Hepatocyte (in vitro differentiated cells): Measurements from ENCODE around the gene C1QC. TPM values are rescaled to one million over a fixed set of nuclear protein-coding genes. Genes with fewer than 3 reads are reported as not detected.

Source experiments
- DNase-seq: peaks from one replicate; pipeline ENCODE4 v3.0.0-alpha.2; 2016; ENCODE audit warnings: low spot score
- H2AFZ ChIP-seq: fragments of 200-600 bp; sonication (generic); 2 replicates; pipeline ENCODE4 v1.6.0; 2016; ENCODE audit warnings: antibody characterized with exemption, mild to moderate bottlenecking
- H3K27ac ChIP-seq: fragments of 200-600 bp; sonication (generic); 2 replicates; pipeline ENCODE4 v1.5.1; 2016; ENCODE audit warnings: mild to moderate bottlenecking
- H3K27me3 ChIP-seq: fragments of 200-600 bp; sonication (generic); 2 replicates; pipeline ENCODE4 v1.6.1; 2016
- H3K36me3 ChIP-seq: fragments of 200-600 bp; sonication (generic); replicated peaks from 2 replicates; pipeline ENCODE4 v1.5.1; 2016; ENCODE audit warnings: low read depth; ENCODE audit not compliant: insufficient read depth
- H3K4me1 ChIP-seq: fragments of 200-600 bp; sonication (generic); 2 replicates; pipeline ENCODE4 v1.5.1; 2016; ENCODE audit warnings: mild to moderate bottlenecking, moderate library complexity; ENCODE audit not compliant: insufficient read depth
- H3K4me2 ChIP-seq: fragments of 200-600 bp; sonication (generic); 2 replicates; pipeline ENCODE4 v1.6.0; 2016
- H3K4me3 ChIP-seq: fragments of 200-600 bp; sonication (generic); 2 replicates; pipeline ENCODE4 v1.5.1; 2016; ENCODE audit warnings: mild to moderate bottlenecking
- H3K79me2 ChIP-seq: fragments of 200-600 bp; sonication (generic); 2 replicates; pipeline ENCODE4 v1.6.0; 2017; ENCODE audit warnings: mild to moderate bottlenecking
- H3K9me2 ChIP-seq: fragments of 200-600 bp; sonication (generic); replicated peaks from 2 replicates; pipeline ENCODE4 v1.6.0; 2017; ENCODE audit warnings: mild to moderate bottlenecking; ENCODE audit not compliant: insufficient read depth
- H3K9me3 ChIP-seq: fragments of 200-600 bp; sonication (generic); 2 replicates; pipeline ENCODE4 v1.5.1; 2016; ENCODE audit warnings: low read depth, mild to moderate bottlenecking
- H4K20me1 ChIP-seq: fragments of 200-600 bp; sonication (generic); 2 replicates; pipeline ENCODE4 v1.6.0; 2016; ENCODE audit warnings: mild to moderate bottlenecking; ENCODE audit not compliant: insufficient read depth, poor library complexity, severe bottlenecking
- CTCF ChIP-seq: fragments of 200-600 bp; sonication (generic); IDR thresholded peaks from 2 replicates; pipeline ENCODE4 v1.5.1; 2016; ENCODE audit warnings: antibody characterized with exemption, mild to moderate bottlenecking; ENCODE audit not compliant: poor library complexity
- EZH2 ChIP-seq: fragments of 200-600 bp; sonication (generic); IDR thresholded peaks from 2 replicates; pipeline ENCODE4 v1.6.1; 2016; ENCODE audit warnings: antibody characterized with exemption, mild to moderate bottlenecking, borderline replicate concordance
- EZH2phosphoT487 ChIP-seq: fragments of 200-600 bp; sonication (generic); IDR thresholded peaks from one replicate; pipeline ENCODE4 v1.6.1; 2018; ENCODE audit warnings: antibody characterized with exemption, mild to moderate bottlenecking, low read depth, moderate library complexity; ENCODE audit not compliant: unreplicated experiment, severe bottlenecking
- WGBS: methylation state at CpG from one replicate; pipeline ENCODE4 v1.1.6; 2016; ENCODE audit warnings: low lambda C conversion rate; ENCODE audit errors: missing lambda C conversion rate; 5-methylcytosine and 5-hydroxymethylcytosine counted together
- polyA plus RNA-seq: library from polyadenylated mRNA; unstranded; fragments of >200 nt; fragmentation: Nextera tagmentation; extraction: Ambion mirVana; gene quantifications from 2 replicates; pipeline ENCODE4 v1.2.1, GENCODE V29; 2016
- total RNA-seq: library from RNA; depleted of rRNA; stranded (reverse); fragments of >200 nt; gene quantifications from 2 replicates; pipeline ENCODE4 v1.2.3, GENCODE V29; 2014

C1QC gene
- total and polyA plus RNA-seq, 2 experiments from 2014 or later = 4.1 to 9.2 TPM

GRCh38 chr1:22619798-22620197 is 23.6 kb upstream of the C1QC start:
- H3K4me3 ChIP-seq = no peak overlapping the region
- peaks cover 28% of the 10 kb centered on the region for H3K27me3 ChIP-seq
- H3K27ac ChIP-seq = no peak overlapping the region
- no peaks in the 10 kb centered on the region for H3K9me2 ChIP-seq
- H3K4me1 ChIP-seq = no peaks in the 10 kb centered on the region
- 79% methylated on average over 12 of the region's 12 CpGs for WGBS
- no peak for DNase-seq
- no peaks in the 10 kb centered on the region for H3K79me2 ChIP-seq
- TF ChIP-seq EZH2phosphoT487 (no peak), CTCF (no peak), EZH2 (no peak)
- H3K9me3 ChIP-seq = no peaks in the 10 kb centered on the region
- H4K20me1 ChIP-seq = no peaks in the 10 kb centered on the region
- H3K36me3 ChIP-seq = no peaks in the 10 kb centered on the region
- H3K4me2 ChIP-seq = no peak overlapping the region
- no peak overlapping the region for H2AFZ ChIP-seq

- Histone ChIP-seq H3K79me2 (no peaks in the 10 kb centered on the region), H3K4me1 (no peaks in the 10 kb centered on the region), H3K9me3 (no peaks in the 10 kb centered on the region), H3K4me2 (no peak overlapping the region), H3K27me3 (peaks cover 40% of the 10 kb centered on the region), H4K20me1 (no peaks in the 10 kb centered on the region), H3K36me3 (no peaks in the 10 kb centered on the region), H3K4me3 (no peak overlapping the region), H2AFZ (no peak overlapping the region), H3K27ac (no peak overlapping the region), H3K9me2 (no peaks in the 10 kb centered on the region)
- WGBS = 71% methylated on average over 4 of the region's 4 CpGs
- TF ChIP-seq CTCF (no peak), EZH2phosphoT487 (no peak), EZH2 (no peak)
- no peak for DNase-seq
Measured at GRCh38 chr1:22621761-22622160, 21.7 kb upstream of the C1QC start.

- TF ChIP-seq EZH2phosphoT487 (no peak), EZH2 (no peak)
- H3K4me1 ChIP-seq = no peaks in the 10 kb centered on the region
- no peaks in the 10 kb centered on the region for H3K79me2 ChIP-seq
- WGBS = 37% methylated on average over 9 of the region's 9 CpGs
- no peaks in the 10 kb centered on the region for H4K20me1 ChIP-seq
- H3K27me3 ChIP-seq = peaks cover 44% of the 10 kb centered on the region
- no peaks in the 10 kb centered on the region for H3K9me2 ChIP-seq
- H3K36me3 ChIP-seq = no peaks in the 10 kb centered on the region
- H3K4me2 ChIP-seq = no peak overlapping the region
- no peak overlapping the region for H2AFZ ChIP-seq
- H3K9me3 ChIP-seq = no peaks in the 10 kb centered on the region
- DNase-seq = peak; percentile 35
- H3K4me3 ChIP-seq = no peak overlapping the region
- H3K27ac ChIP-seq = no peak overlapping the region
Measured at GRCh38 chr1:22625262-22625925, 18.0 kb upstream of the C1QC start.

GRCh38 chr1:22626237-22627157 is 16.9 kb upstream of the C1QC start:
- Histone ChIP-seq H2AFZ (no peak overlapping the region), H3K9me3 (no peaks in the 10 kb centered on the region), H3K27ac (no peak overlapping the region), H3K27me3 (peaks cover 46% of the 10 kb centered on the region), H3K9me2 (no peaks in the 10 kb centered on the region), H3K4me3 (no peak overlapping the region), H3K36me3 (no peaks in the 10 kb centered on the region), H3K4me1 (no peaks in the 10 kb centered on the region), H3K79me2 (no peaks in the 10 kb centered on the region), H3K4me2 (no peak overlapping the region), H4K20me1 (no peaks in the 10 kb centered on the region)
- no peak for TF ChIP-seq EZH2phosphoT487
- TF ChIP-seq EZH2 = no peak
- TF ChIP-seq CTCF = no peak
- WGBS = 26% methylated on average over 20 of the region's 20 CpGs
- DNase-seq = no peak
